H9 (cell line): ENCODE results near the gene PIP4P1. TPM values are rescaled to one million over a fixed set of nuclear protein-coding genes. Genes with fewer than 3 reads are reported as not detected.

ENCODE experiments used
- DNase-seq: peaks from one replicate; pipeline ENCODE4 v3.0.0-alpha.2; 2017
- H2AFZ ChIP-seq: one replicate; pipeline ENCODE4 v1.6.1; 2013; ENCODE audit warnings: mild to moderate bottlenecking, low read length, control low read depth, moderate library complexity
- H2AK5ac ChIP-seq: 2 replicates; pipeline ENCODE4 v1.6.1; 2013; ENCODE audit warnings: low read length, control low read depth, mixed read lengths; ENCODE audit not compliant: insufficient read length
- H2BK120ac ChIP-seq: one replicate; pipeline ENCODE4 v1.6.1; 2013; ENCODE audit warnings: low read depth, mild to moderate bottlenecking, low read length, control low read depth, inconsistent platforms; ENCODE audit not compliant: poor library complexity, severe bottlenecking
- H2BK12ac ChIP-seq: 2 replicates; pipeline ENCODE4 v1.6.1; 2013; ENCODE audit warnings: low read length, control low read depth, mixed read lengths, low read depth; ENCODE audit not compliant: insufficient read length
- H2BK15ac ChIP-seq: 2 replicates; pipeline ENCODE4 v1.6.1; 2013; ENCODE audit warnings: low read depth, low read length, control low read depth
- H2BK20ac ChIP-seq: one replicate; pipeline ENCODE4 v1.6.1; 2013; ENCODE audit warnings: low read depth, mild to moderate bottlenecking, low read length, control low read depth, inconsistent platforms; ENCODE audit not compliant: poor library complexity, severe bottlenecking
- H2BK5ac ChIP-seq: 2 replicates; pipeline ENCODE4 v1.6.1; 2013; ENCODE audit warnings: low read length, control low read depth, mixed read lengths; ENCODE audit not compliant: insufficient read length
- H3K14ac ChIP-seq: 2 replicates; pipeline ENCODE4 v1.6.1; 2013; ENCODE audit warnings: low read length, control low read depth; ENCODE audit not compliant: insufficient read depth
- H3K18ac ChIP-seq: 2 replicates; pipeline ENCODE4 v1.6.1; 2013; ENCODE audit warnings: low read depth, mild to moderate bottlenecking, mixed read lengths, low read length, control low read depth; ENCODE audit not compliant: insufficient read length
- H3K23ac ChIP-seq: 2 replicates; pipeline ENCODE4 v1.6.1; 2013; ENCODE audit warnings: low read length, control low read depth, mixed read lengths, low read depth; ENCODE audit not compliant: insufficient read length
- H3K23me2 ChIP-seq: 2 replicates; pipeline ENCODE4 v1.6.1; 2013; ENCODE audit warnings: low read depth, mild to moderate bottlenecking, mixed read lengths, low read length, control low read depth; ENCODE audit not compliant: insufficient read length, poor library complexity, severe bottlenecking
- H3K27ac ChIP-seq: 2 replicates; pipeline ENCODE4 v1.5.1; 2013; ENCODE audit warnings: low read length, control low read depth, mixed read lengths, low read depth; ENCODE audit not compliant: insufficient read length
- H3K27me3 ChIP-seq: 2 replicates; pipeline ENCODE4 v1.6.1; 2013; ENCODE audit warnings: low read length, control low read depth, inconsistent platforms; ENCODE audit not compliant: insufficient read depth
- H3K4ac ChIP-seq: 2 replicates; pipeline ENCODE4 v1.6.1; 2013; ENCODE audit warnings: low read depth, mild to moderate bottlenecking, control low read depth, inconsistent platforms, low read length, moderate library complexity
- H3K4me1 ChIP-seq: 2 replicates; pipeline ENCODE4 v1.6.1; 2013; ENCODE audit warnings: low read length, control low read depth, inconsistent platforms; ENCODE audit not compliant: insufficient read depth
- H3K4me2 ChIP-seq: 2 replicates; pipeline ENCODE4 v1.6.1; 2013; ENCODE audit warnings: low read length, control low read depth, mixed read lengths; ENCODE audit not compliant: insufficient read length, insufficient read depth
- H3K56ac ChIP-seq: 2 replicates; pipeline ENCODE4 v1.6.1; 2013; ENCODE audit warnings: low read depth, mild to moderate bottlenecking, mixed read lengths, low read length, control low read depth; ENCODE audit not compliant: insufficient read length
- H3K79me1 ChIP-seq: 2 replicates; pipeline ENCODE4 v1.6.1; 2013; ENCODE audit warnings: low read depth, mild to moderate bottlenecking, moderate library complexity, low read length, control low read depth, inconsistent platforms; ENCODE audit not compliant: insufficient read depth, poor library complexity, severe bottlenecking
- H3K79me2 ChIP-seq: 2 replicates; pipeline ENCODE4 v1.6.1; 2013; ENCODE audit warnings: low read length, control low read depth, inconsistent platforms; ENCODE audit not compliant: insufficient read depth
- H3K9ac ChIP-seq: 2 replicates; pipeline ENCODE4 v1.6.1; 2013; ENCODE audit warnings: low read length, control low read depth, mixed read lengths; ENCODE audit not compliant: insufficient read length; ENCODE audit errors: extremely low read depth
- H3K9me3 ChIP-seq: one replicate; pipeline ENCODE4 v1.6.1; 2013; ENCODE audit warnings: low read depth, low read length, inconsistent platforms; ENCODE audit not compliant: control insufficient read depth
- H3T11ph ChIP-seq: one replicate; pipeline ENCODE4 v1.6.1; 2013; ENCODE audit warnings: mild to moderate bottlenecking, low read length, control low read depth, inconsistent platforms
- H4K20me1 ChIP-seq: one replicate; pipeline ENCODE4 v1.6.1; 2013; ENCODE audit not compliant: control insufficient read depth, insufficient read length, insufficient read depth
- H4K5ac ChIP-seq: 2 replicates; pipeline ENCODE4 v1.6.1; 2013; ENCODE audit warnings: low read depth, mild to moderate bottlenecking, mixed read lengths, low read length, control low read depth; ENCODE audit not compliant: insufficient read length
- H4K8ac ChIP-seq: replicated peaks from 2 replicates; pipeline ENCODE4 v1.6.1; 2013; ENCODE audit warnings: low read length, control low read depth, mixed read lengths, low read depth; ENCODE audit not compliant: insufficient read length
- H4K91ac ChIP-seq: 2 replicates; pipeline ENCODE4 v1.6.1; 2013; ENCODE audit warnings: low read depth, mild to moderate bottlenecking, moderate library complexity, mixed read lengths, low read length, control low read depth; ENCODE audit not compliant: insufficient read length
- H3K27ac Mint-ChIP-seq, 3 experiments: 2 replicates in 2 of 3; 3 replicates in 1 of 3; pipeline ENCODE4 v1.8.0; 2020 to 2021; ENCODE audit warnings: mixed read lengths in 3 of 3, mild to moderate bottlenecking in 1 of 3, moderate library complexity in 1 of 3
- H3K27me3 Mint-ChIP-seq: 2 replicates; pipeline ENCODE4 v1.8.0; 2021; ENCODE audit warnings: low read depth, mild to moderate bottlenecking, moderate library complexity, mixed read lengths
- H3K36me3 Mint-ChIP-seq, 3 experiments: 2 replicates in 2 of 3; 3 replicates in 1 of 3; pipeline ENCODE4 v1.8.0; 2020 to 2021; ENCODE audit warnings: low read depth in 3 of 3, mixed read lengths in 3 of 3; ENCODE audit not compliant: insufficient read depth in 1 of 3
- H3K4me1 Mint-ChIP-seq, 2 experiments: 2 replicates each; pipeline ENCODE4 v1.8.0; 2020; ENCODE audit warnings: mixed read lengths in 2 of 2
- H3K4me3 Mint-ChIP-seq, 2 experiments: 2 replicates in 1 of 2; 3 replicates in 1 of 2; pipeline ENCODE4 v1.8.0; 2020 to 2021; ENCODE audit warnings: mild to moderate bottlenecking in 2 of 2, mixed read lengths in 2 of 2, moderate library complexity in 1 of 2
- H3K9me3 Mint-ChIP-seq, 2 experiments: 2 replicates in 1 of 2; 3 replicates in 1 of 2; pipeline ENCODE4 v1.8.0; 2020; ENCODE audit warnings: mild to moderate bottlenecking in 2 of 2, mixed read lengths in 2 of 2, moderate library complexity in 1 of 2
- CTCF ChIP-seq: fragments of 200-600 bp; sonication (generic); conservative IDR thresholded peaks from 3 replicates; pipeline ENCODE4 v1.8.0; 2021; ENCODE audit warnings: antibody characterized with exemption, mild to moderate bottlenecking
- WGBS: extraction: QIAGEN DNeasy Blood & Tissue Kit; methylation state at CpG from one replicate; pipeline ENCODE4 v1.1.7; 2013; ENCODE audit warnings: missing lambda C conversion rate, low lambda C conversion rate, mixed read lengths; ENCODE audit not compliant: insufficient read length; ENCODE audit errors: extremely low coverage; 5-methylcytosine and 5-hydroxymethylcytosine counted together
- total RNA-seq: library from RNA; stranded (reverse); gene quantifications from 2 replicates; pipeline ENCODE4 v1.2.1, GENCODE V29; 2021

PIP4P1 gene
- total RNA-seq, 1 experiment from 2014 or later = 41.6 TPM

- H3K27ac Mint-ChIP-seq = no peak overlapping the region
- Histone ChIP-seq H4K5ac (no peak overlapping the region), H3K4ac (no peak overlapping the region), H3K23me2 (peaks cover 4% of the 10 kb centered on the region), H3K18ac (no peak overlapping the region), H4K91ac (no peak overlapping the region), H3K9me3 (no peaks in the 10 kb centered on the region), H2BK5ac (no peak overlapping the region), H3K79me1 (no peaks in the 10 kb centered on the region), H3K4me2 (no peak overlapping the region), H3K56ac (no peak overlapping the region), H4K8ac (no peak overlapping the region), H4K20me1 (no peaks in the 10 kb centered on the region), H3T11ph (no peak overlapping the region), H2AFZ (no peak overlapping the region), H3K4me1 (no peaks in the 10 kb centered on the region), H3K27ac (no peak overlapping the region), H3K14ac (no peak overlapping the region), H2BK20ac (no peak overlapping the region), H2BK15ac (no peak overlapping the region), H2BK120ac (no peak overlapping the region), H3K9ac (no peak overlapping the region), H2AK5ac (no peak overlapping the region), H2BK12ac (no peak overlapping the region), H3K27me3 (no peaks in the 10 kb centered on the region), H3K79me2 (no peaks in the 10 kb centered on the region), H3K23ac (no peak overlapping the region)
- H3K9me3 Mint-ChIP-seq = no peaks in the 10 kb centered on the region
- no peaks in the 10 kb centered on the region for H3K27me3 Mint-ChIP-seq
- TF ChIP-seq CTCF = no peak
- no peak for DNase-seq
- no peak overlapping the region for H3K4me3 Mint-ChIP-seq
- H3K4me1 Mint-ChIP-seq = peaks cover 13 to 14% of the 10 kb centered on the region in 2 experiments
- no CpG with 5 or more reads among the region's 2 CpGs for whole genome bisulfite sequencing
- H3K36me3 Mint-ChIP-seq = peaks cover 6 to 34% (median 16%) of the 10 kb centered on the region in 3 experiments; a peak in 6 of 7 replicates
These were observed 52.0 kb downstream of the PIP4P1 start for GRCh38 chr14:20409226-20409625.

Other genes starting within 250 kb of the PIP4P1 start
- not detected in 2 replicates for gene OR11H6, start 237.7 kb downstream of the PIP4P1 start, total RNA-seq
- gene OR11H7, start 232.5 kb downstream of the PIP4P1 start, total RNA-seq = not detected in 2 replicates
- gene OR11H4, start 222.1 kb downstream of the PIP4P1 start, total RNA-seq = not detected in 2 replicates
- gene TTC5, start 155.5 kb downstream of the PIP4P1 start, total RNA-seq = 20.6 and 22.6 TPM in 2 replicates
- 165 and 168 TPM in 2 replicates for gene CCNB1IP1, start 128.2 kb downstream of the PIP4P1 start, total RNA-seq
- 25.2 and 25.4 TPM in 2 replicates for gene PARP2, start 117.8 kb downstream of the PIP4P1 start, total RNA-seq
- gene TEP1, start 47.9 kb downstream of the PIP4P1 start, total RNA-seq = 14.5 and 15.8 TPM in 2 replicates
- gene KLHL33, start 25.3 kb downstream of the PIP4P1 start, total RNA-seq = 0.04 TPM in 2 replicates
- gene OSGEP, start 6.6 kb downstream of the PIP4P1 start, total RNA-seq = 46.7 and 50.8 TPM in 2 replicates
- 340 and 348 TPM in 2 replicates for gene APEX1, start 6.2 kb downstream of the PIP4P1 start, total RNA-seq
- gene PNP, start 8.0 kb upstream of the PIP4P1 start, total RNA-seq = 83.9 and 87.5 TPM in 2 replicates
- 0.81 and 0.96 TPM in 2 replicates for gene RNASE10, start 44.1 kb upstream of the PIP4P1 start, total RNA-seq
- not detected in 2 replicates for gene RNASE9, start 99.6 kb upstream of the PIP4P1 start, total RNA-seq
- gene RNASE11, start 126.6 kb upstream of the PIP4P1 start, total RNA-seq = not detected in 2 replicates
- not detected in 2 replicates for gene RNASE12, start 129.9 kb upstream of the PIP4P1 start, total RNA-seq
- gene OR6S1, start 180.3 kb upstream of the PIP4P1 start, total RNA-seq = not detected in 2 replicates
- not detected in 2 replicates for gene RNASE4, start 223.1 kb upstream of the PIP4P1 start, total RNA-seq
- gene ANG, start 227.3 kb upstream of the PIP4P1 start, total RNA-seq = 3.2 and 3.8 TPM in 2 replicates